Measurements from ENCODE around the gene TMPRSS12. TPM values are rescaled to one million over a fixed set of nuclear protein-coding genes. Genes with fewer than 3 reads are reported as not detected.
"Not testable (repeated sequence)": the region's sequence is repeated elsewhere in the genome, so short reads cannot be mapped to it uniquely, and the experiment has no call there.

Gene TMPRSS12
- total RNA-seq, 3 donors from 2014 or later (not counting 1 experiment from before 2014, with no cell fraction given) = not detected

- peaks cover 23% of the 10 kb centered on the region for H3K4me1 ChIP-seq (ENCODE audit: control insufficient read depth, insufficient read depth, low read length)
- H3K4me3 ChIP-seq (ENCODE audit: low read length) = peak overlapping the region; percentile 53
- Mint-ChIP-seq H3K36me3 (no peaks in the 10 kb centered on the region), H3K27me3 (ENCODE audit: low read depth in 2 of 2) (no peaks in the 10 kb centered on the region), H3K27ac (peak overlapping the region; percentile 92 to 95), H3K9me3 (no peaks in the 10 kb centered on the region), H3K4me3 (peak overlapping the region; percentile 96), H3K4me1 (peaks cover 53 to 66% of the 10 kb centered on the region in 2 donors)
- TF ChIP-seq CTCF (IDR thresholded peaks at IDR 0.05) = no peak
- intact Hi-C loops (cut with micrococcal nuclease) = loop anchor here (5.0 to 10.0 kb wide), 2 partner anchors 96 to 161 kb away; partner anchors contain the start of gene SLC11A2
- WGBS (ENCODE audit: insufficient coverage) = 47% methylated on average over 3 of the region's 3 CpGs
- H3K27me3 ChIP-seq (ENCODE audit: control insufficient read depth, insufficient read depth, low read length) = no peaks in the 10 kb centered on the region
- H3K27ac ChIP-seq (ENCODE audit: low read length) = no peak overlapping the region
- no peak for DNase-seq
- peaks cover 19% of the 10 kb centered on the region for H3K36me3 ChIP-seq (ENCODE audit: control insufficient read depth, insufficient read depth, low read length)
- no peak for ATAC-seq
- no peaks in the 10 kb centered on the region for H3K9me3 ChIP-seq (ENCODE audit: control insufficient read depth, insufficient read depth, low read length)
These were observed 85.7 kb downstream of the TMPRSS12 start for GRCh38 chr12:50928392-50928791.

- peaks cover 26% of the 10 kb centered on the region for H3K36me3 ChIP-seq (ENCODE audit: control insufficient read depth, insufficient read depth, low read length)
- no peaks in the 10 kb centered on the region for H3K27me3 Mint-ChIP-seq (ENCODE audit: low read depth in 2 of 2)
- peak overlapping the region in 1 of 2 donors; percentile 92 for H3K27ac Mint-ChIP-seq
These were observed 87.1 kb downstream of the TMPRSS12 start for GRCh38 chr12:50929831-50930230.

GRCh38 chr12:50930477-50930876 lies 87.8 kb downstream of the TMPRSS12 start:
- not testable (repeated sequence) for H3K27me3 Mint-ChIP-seq (ENCODE audit: low read depth in 2 of 2)

More at GRCh38 chr12:50929831-50930230, 87.1 kb downstream of the TMPRSS12 start:
- ATAC-seq (no peak), DNase-seq (no peak)
- Histone ChIP-seq H3K27me3 (ENCODE audit: control insufficient read depth, insufficient read depth, low read length) (no peaks in the 10 kb centered on the region), H3K4me3 (ENCODE audit: low read length) (no peak overlapping the region), H3K4me1 (ENCODE audit: control insufficient read depth, insufficient read depth, low read length) (peaks cover 17% of the 10 kb centered on the region), H3K27ac (ENCODE audit: low read length) (no peak overlapping the region), H3K9me3 (ENCODE audit: control insufficient read depth, insufficient read depth, low read length) (no peaks in the 10 kb centered on the region)
- Mint-ChIP-seq H3K4me1 (peaks cover 41 to 52% of the 10 kb centered on the region in 2 donors), H3K4me3 (no peak overlapping the region), H3K9me3 (no peaks in the 10 kb centered on the region), H3K36me3 (no peaks in the 10 kb centered on the region)
- 94% methylated on average over 3 of the region's 3 CpGs for WGBS (ENCODE audit: insufficient coverage)
- intact Hi-C loops (cut with micrococcal nuclease) = loop anchor here (5.0 to 10.0 kb wide), 2 partner anchors 95 to 163 kb away; partner anchors contain the start of gene SLC11A2
- TF ChIP-seq CTCF (IDR thresholded peaks at IDR 0.05) = no peak

GRCh38 chr12:50932787-50933280 lies 90.1 kb downstream of the TMPRSS12 start:
- ATAC-seq (no peak), DNase-seq (no peak)
- H3K36me3 Mint-ChIP-seq = no peaks in the 10 kb centered on the region
- H3K36me3 ChIP-seq (ENCODE audit: control insufficient read depth, insufficient read depth, low read length) = peaks cover 26% of the 10 kb centered on the region
- H3K4me1 Mint-ChIP-seq = peaks cover 22 to 31% of the 10 kb centered on the region in 2 donors
- no peak overlapping the region for H3K4me3 Mint-ChIP-seq
- 60% methylated on average over 1 of the region's 2 CpGs for WGBS (ENCODE audit: insufficient coverage)
- H3K27ac Mint-ChIP-seq = peak overlapping the region; percentile 31 to 54
- H3K9me3 Mint-ChIP-seq = no peaks in the 10 kb centered on the region
- peaks cover 3% of the 10 kb centered on the region for H3K9me3 ChIP-seq (ENCODE audit: control insufficient read depth, insufficient read depth, low read length)
- H3K27me3 ChIP-seq (ENCODE audit: control insufficient read depth, insufficient read depth, low read length) = no peaks in the 10 kb centered on the region
- TF ChIP-seq CTCF (IDR thresholded peaks at IDR 0.05) = no peak
- H3K4me1 ChIP-seq (ENCODE audit: control insufficient read depth, insufficient read depth, low read length) = peaks cover 11% of the 10 kb centered on the region
- no peak overlapping the region for H3K4me3 ChIP-seq (ENCODE audit: low read length)
- intact Hi-C loops (cut with micrococcal nuclease) = no loop called here
- H3K27ac ChIP-seq (ENCODE audit: low read length) = no peak overlapping the region
- H3K27me3 Mint-ChIP-seq (ENCODE audit: low read depth in 2 of 2) = no peaks in the 10 kb centered on the region

More at GRCh38 chr12:50930477-50930876, 87.8 kb downstream of the TMPRSS12 start:
- DNase-seq; intact Hi-C loops (cut with micrococcal nuclease); H3K27ac ChIP-seq (ENCODE audit: low read length); H3K36me3 Mint-ChIP-seq; H3K4me3 ChIP-seq (ENCODE audit: low read length); ATAC-seq; H3K27me3 ChIP-seq (ENCODE audit: control insufficient read depth, insufficient read depth, low read length); H3K9me3 Mint-ChIP-seq; H3K4me3 Mint-ChIP-seq; H3K9me3 ChIP-seq (ENCODE audit: control insufficient read depth, insufficient read depth, low read length): not testable (repeated sequence)
- Mint-ChIP-seq H3K4me1 (peaks cover 34 to 46% of the 10 kb centered on the region in 2 donors), H3K27ac (peak overlapping the region; percentile 44 to 45)
- peaks cover 26% of the 10 kb centered on the region for H3K36me3 ChIP-seq (ENCODE audit: control insufficient read depth, insufficient read depth, low read length)
- peaks cover 17% of the 10 kb centered on the region for H3K4me1 ChIP-seq (ENCODE audit: control insufficient read depth, insufficient read depth, low read length)
- WGBS (ENCODE audit: insufficient coverage) = 79% methylated on average over 12 of the region's 12 CpGs
